Endodermal cell (in vitro differentiated cells): ENCODE measurements around the gene NADSYN1. TPM values are rescaled to one million over a fixed set of nuclear protein-coding genes. Genes with fewer than 3 reads are reported as not detected.

Source experiments
- DNase-seq: peaks from one replicate; pipeline ENCODE4 v3.0.0-alpha.2; 2017
- H3K27ac ChIP-seq: 2 replicates; pipeline ENCODE4 v1.5.1; 2013; ENCODE audit warnings: mild to moderate bottlenecking, low read depth, low read length, moderate library complexity
- H3K27me3 ChIP-seq: 2 replicates; pipeline ENCODE4 v1.6.1; 2013; ENCODE audit warnings: mild to moderate bottlenecking, low read length, moderate library complexity; ENCODE audit not compliant: insufficient read depth, control insufficient read depth, poor library complexity, severe bottlenecking
- H3K36me3 ChIP-seq: 2 replicates; pipeline ENCODE4 v1.7.0; 2013; ENCODE audit warnings: mild to moderate bottlenecking, low read length, moderate library complexity; ENCODE audit not compliant: control insufficient read depth, insufficient read depth
- H3K4me1 ChIP-seq: one replicate; pipeline ENCODE4 v1.7.0; 2013; ENCODE audit warnings: low read length; ENCODE audit not compliant: control insufficient read depth, insufficient read depth
- H3K4me3 ChIP-seq: 2 replicates; pipeline ENCODE4 v1.5.1; 2013; ENCODE audit warnings: mild to moderate bottlenecking, low read length, moderate library complexity
- H3K9ac ChIP-seq: 2 replicates; pipeline ENCODE4 v1.6.1; 2013; ENCODE audit warnings: mild to moderate bottlenecking, low read length, moderate library complexity; ENCODE audit not compliant: poor library complexity, severe bottlenecking; ENCODE audit errors: extremely low read depth
- H3K9me3 ChIP-seq: 2 replicates; pipeline ENCODE4 v1.6.1; 2013; ENCODE audit warnings: mild to moderate bottlenecking, low read length, moderate library complexity; ENCODE audit not compliant: control insufficient read depth
- H3K27ac Mint-ChIP-seq: 2 replicates; pipeline ENCODE4 v1.8.0; 2020; ENCODE audit warnings: mixed read lengths
- H3K27me3 Mint-ChIP-seq: 2 replicates; pipeline ENCODE4 v1.8.0; 2021; ENCODE audit warnings: mild to moderate bottlenecking, mixed read lengths; ENCODE audit not compliant: insufficient read depth
- H3K36me3 Mint-ChIP-seq: 2 replicates; pipeline ENCODE4 v1.8.0; 2020; ENCODE audit warnings: low read depth, mixed read lengths
- H3K4me1 Mint-ChIP-seq: 2 replicates; pipeline ENCODE4 v1.8.0; 2020; ENCODE audit warnings: mixed read lengths
- H3K4me3 Mint-ChIP-seq: 2 replicates; pipeline ENCODE4 v1.8.0; 2020; ENCODE audit warnings: mild to moderate bottlenecking, moderate library complexity, mixed read lengths
- H3K9me3 Mint-ChIP-seq: 2 replicates; pipeline ENCODE4 v1.8.0; 2020; ENCODE audit warnings: mild to moderate bottlenecking, mixed read lengths
- WGBS, 2 experiments: methylation state at CpG; one replicate each; pipeline versions ENCODE4 v1.1.5 to v1.1.7; 2013; ENCODE audit warnings: missing lambda C conversion rate in 2 of 2, mixed read lengths in 1 of 2; ENCODE audit not compliant: insufficient coverage in 1 of 2, insufficient read length in 1 of 2; 5-methylcytosine and 5-hydroxymethylcytosine counted together
- total RNA-seq, 2 donors: library from RNA; stranded (reverse); fragmentation: NEBNext Ultra II Directional in 1 of 2; extraction: Animal tissue kit (Norgen Biotek cat#: 25700) in 1 of 2; gene quantifications; 2 replicates in 1 of 2; 3 replicates in 1 of 2; pipeline ENCODE4 v1.2.1, GENCODE V29; 2021
- TF ChIP-seq, protein P1 (sequence below): fragments of 200-600 bp; sonication (generic); conservative IDR thresholded peaks from 2 replicates; pipeline ENCODE4 v1.5.0; 2021; ENCODE audit warnings: antibody characterized with exemption, mild to moderate bottlenecking

The NADSYN1 gene
- total RNA-seq, 2 donors from 2014 or later = 51.9 to 61.6 TPM

DNA sequence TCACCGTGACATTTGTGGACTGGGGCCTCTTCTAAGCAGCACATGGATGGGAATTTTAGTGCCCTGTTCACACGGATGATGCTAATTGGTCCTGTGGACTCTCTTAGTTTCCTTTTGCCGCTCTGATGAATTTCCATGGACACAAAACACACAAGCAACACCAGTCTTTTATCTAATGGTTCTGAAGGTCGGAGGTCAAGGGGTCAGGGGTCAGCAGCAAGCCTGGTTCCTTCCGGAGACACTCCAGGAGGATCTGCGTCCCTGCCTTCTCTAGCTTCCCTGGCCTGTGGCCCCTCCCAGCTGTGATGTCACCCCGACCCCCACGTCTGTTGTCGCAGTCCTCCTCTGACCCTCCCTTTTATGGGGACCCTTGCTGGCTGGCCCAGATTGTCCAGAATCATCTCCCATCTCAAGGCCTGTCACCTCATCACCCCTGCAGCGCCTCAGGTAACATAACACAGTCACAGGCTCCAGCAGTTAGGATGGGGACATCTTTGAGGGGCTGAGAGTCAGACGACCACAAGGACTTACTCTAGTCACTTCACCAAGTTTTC, 6.8 kb downstream of the NADSYN1 start:
- Histone ChIP-seq H3K9ac (no peak overlapping the region), H3K4me3 (no peak overlapping the region), H3K4me1 (no peaks in the 10 kb centered on the region), H3K36me3 (peaks cover 58% of the 10 kb centered on the region), H3K27ac (no peak overlapping the region), H3K9me3 (no peaks in the 10 kb centered on the region), H3K27me3 (no peaks in the 10 kb centered on the region)
- no peaks in the 10 kb centered on the region for H3K27me3 Mint-ChIP-seq
- 77 to 85% methylated on average over 7 to 11 of the region's 11 CpGs for WGBS, 2 experiments
- H3K4me3 Mint-ChIP-seq = no peak overlapping the region
- no peaks in the 10 kb centered on the region for H3K4me1 Mint-ChIP-seq
- TF ChIP-seq, protein P1, sequence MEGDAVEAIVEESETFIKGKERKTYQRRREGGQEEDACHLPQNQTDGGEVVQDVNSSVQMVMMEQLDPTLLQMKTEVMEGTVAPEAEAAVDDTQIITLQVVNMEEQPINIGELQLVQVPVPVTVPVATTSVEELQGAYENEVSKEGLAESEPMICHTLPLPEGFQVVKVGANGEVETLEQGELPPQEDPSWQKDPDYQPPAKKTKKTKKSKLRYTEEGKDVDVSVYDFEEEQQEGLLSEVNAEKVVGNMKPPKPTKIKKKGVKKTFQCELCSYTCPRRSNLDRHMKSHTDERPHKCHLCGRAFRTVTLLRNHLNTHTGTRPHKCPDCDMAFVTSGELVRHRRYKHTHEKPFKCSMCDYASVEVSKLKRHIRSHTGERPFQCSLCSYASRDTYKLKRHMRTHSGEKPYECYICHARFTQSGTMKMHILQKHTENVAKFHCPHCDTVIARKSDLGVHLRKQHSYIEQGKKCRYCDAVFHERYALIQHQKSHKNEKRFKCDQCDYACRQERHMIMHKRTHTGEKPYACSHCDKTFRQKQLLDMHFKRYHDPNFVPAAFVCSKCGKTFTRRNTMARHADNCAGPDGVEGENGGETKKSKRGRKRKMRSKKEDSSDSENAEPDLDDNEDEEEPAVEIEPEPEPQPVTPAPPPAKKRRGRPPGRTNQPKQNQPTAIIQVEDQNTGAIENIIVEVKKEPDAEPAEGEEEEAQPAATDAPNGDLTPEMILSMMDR = no peak
- no peaks in the 10 kb centered on the region for H3K9me3 Mint-ChIP-seq
- peaks cover 74% of the 10 kb centered on the region for H3K36me3 Mint-ChIP-seq
- no peak overlapping the region for H3K27ac Mint-ChIP-seq
- DNase-seq = no peak

DNA sequence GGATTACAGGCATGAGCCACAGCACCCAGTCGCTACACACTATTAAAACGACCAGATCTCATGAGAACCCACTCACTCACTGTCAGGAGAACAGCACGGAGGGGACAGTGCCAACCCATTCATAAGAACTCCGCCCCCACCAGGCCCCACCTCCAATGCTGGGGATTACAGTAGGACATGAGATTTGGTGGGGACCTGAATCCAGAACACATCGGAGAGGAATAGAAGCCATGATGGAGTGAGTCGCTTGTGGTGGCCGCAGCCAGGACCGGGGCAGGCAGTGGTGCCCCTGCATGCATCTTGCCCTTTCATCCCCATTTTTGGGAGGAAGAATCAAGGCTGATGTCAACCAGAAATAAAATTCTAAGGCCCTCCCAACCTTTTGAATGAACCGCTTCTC, 8.7 kb downstream of the NADSYN1 start:
- Mint-ChIP-seq H3K4me1 (no peaks in the 10 kb centered on the region), H3K4me3 (no peak overlapping the region), H3K9me3 (no peaks in the 10 kb centered on the region), H3K27ac (no peak overlapping the region), H3K36me3 (peaks cover 73% of the 10 kb centered on the region), H3K27me3 (no peaks in the 10 kb centered on the region)
- no peak overlapping the region for H3K4me3 ChIP-seq
- H3K36me3 ChIP-seq = peaks cover 52% of the 10 kb centered on the region
- H3K4me1 ChIP-seq = no peaks in the 10 kb centered on the region
- no peaks in the 10 kb centered on the region for H3K27me3 ChIP-seq
- no peak for DNase-seq
- peaks cover 4% of the 10 kb centered on the region for H3K9me3 ChIP-seq
- 96 to 100% methylated on average over 7 to 9 of the region's 9 CpGs for WGBS, 2 experiments
- no peak overlapping the region for H3K27ac ChIP-seq
- no peak overlapping the region for H3K9ac ChIP-seq
- TF ChIP-seq, protein P1 = no peak

DNA sequence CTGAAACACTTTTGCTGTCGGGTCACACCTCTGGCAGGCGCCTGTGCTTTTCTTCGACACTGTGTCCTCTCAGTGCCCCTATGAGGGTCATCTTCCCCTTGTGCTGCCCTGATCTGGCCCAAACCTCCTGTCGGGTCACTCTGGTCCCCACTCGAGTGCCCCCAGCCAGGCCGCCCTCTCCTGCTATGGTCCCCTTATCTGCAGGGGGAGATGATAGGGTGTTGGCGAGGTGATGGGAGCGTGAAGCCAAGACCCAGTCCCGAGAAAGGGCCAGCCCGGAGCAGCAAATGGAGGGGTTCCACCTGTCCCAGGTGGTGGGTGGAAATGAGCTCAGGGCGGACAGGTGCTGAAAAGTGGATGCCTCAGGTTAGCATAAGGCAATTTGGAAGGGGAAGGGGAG, 9.7 kb downstream of the NADSYN1 start:
- Mint-ChIP-seq H3K4me1 (no peaks in the 10 kb centered on the region), H3K27ac (no peak overlapping the region), H3K27me3 (no peaks in the 10 kb centered on the region), H3K9me3 (peaks cover 7% of the 10 kb centered on the region), H3K36me3 (peaks cover 73% of the 10 kb centered on the region), H3K4me3 (no peak overlapping the region)
- H3K9me3 ChIP-seq = peaks cover 15% of the 10 kb centered on the region
- TF ChIP-seq, protein P1 = no peak
- H3K4me1 ChIP-seq = no peaks in the 10 kb centered on the region
- 90 to 98% methylated on average over 8 to 11 of the region's 11 CpGs for WGBS, 2 experiments
- H3K4me3 ChIP-seq = no peak overlapping the region
- H3K36me3 ChIP-seq = peaks cover 52% of the 10 kb centered on the region
- no peak overlapping the region for H3K27ac ChIP-seq
- H3K9ac ChIP-seq = no peak overlapping the region
- H3K27me3 ChIP-seq = no peaks in the 10 kb centered on the region
- no peak for DNase-seq
